Mammary epithelial cell (primary cell): ENCODE measurements around the gene MICALL2.
A peak's percentile ranks its signal among the peaks of the same experiment; 100 is the strongest.

ENCODE experiments used
- EZH2 ChIP-seq: IDR thresholded peaks from 2 replicates; pipeline ENCODE4 v1.6.1; 2012; ENCODE audit warnings: low read length, inconsistent platforms, borderline replicate concordance
- TF ChIP-seq, protein P1 (sequence below), 2 donors: IDR thresholded peaks in 1 of 2; conservative IDR thresholded peaks in 1 of 2; 2 replicates each; pipeline ENCODE4 v1.5.1; 2011 to 2012; ENCODE audit warnings: inconsistent platforms in 2 of 2, low read length in 2 of 2, mild to moderate bottlenecking in 2 of 2, control low read depth in 1 of 2, low read depth in 1 of 2; ENCODE audit not compliant: insufficient read depth in 1 of 2; ENCODE audit errors: extremely low read depth in 1 of 2

- TF ChIP-seq, protein P1, sequence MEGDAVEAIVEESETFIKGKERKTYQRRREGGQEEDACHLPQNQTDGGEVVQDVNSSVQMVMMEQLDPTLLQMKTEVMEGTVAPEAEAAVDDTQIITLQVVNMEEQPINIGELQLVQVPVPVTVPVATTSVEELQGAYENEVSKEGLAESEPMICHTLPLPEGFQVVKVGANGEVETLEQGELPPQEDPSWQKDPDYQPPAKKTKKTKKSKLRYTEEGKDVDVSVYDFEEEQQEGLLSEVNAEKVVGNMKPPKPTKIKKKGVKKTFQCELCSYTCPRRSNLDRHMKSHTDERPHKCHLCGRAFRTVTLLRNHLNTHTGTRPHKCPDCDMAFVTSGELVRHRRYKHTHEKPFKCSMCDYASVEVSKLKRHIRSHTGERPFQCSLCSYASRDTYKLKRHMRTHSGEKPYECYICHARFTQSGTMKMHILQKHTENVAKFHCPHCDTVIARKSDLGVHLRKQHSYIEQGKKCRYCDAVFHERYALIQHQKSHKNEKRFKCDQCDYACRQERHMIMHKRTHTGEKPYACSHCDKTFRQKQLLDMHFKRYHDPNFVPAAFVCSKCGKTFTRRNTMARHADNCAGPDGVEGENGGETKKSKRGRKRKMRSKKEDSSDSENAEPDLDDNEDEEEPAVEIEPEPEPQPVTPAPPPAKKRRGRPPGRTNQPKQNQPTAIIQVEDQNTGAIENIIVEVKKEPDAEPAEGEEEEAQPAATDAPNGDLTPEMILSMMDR (conservative IDR thresholded peaks at IDR 0.05 in 1 of 2, IDR thresholded peaks at IDR 0.05 in 1 of 2; ENCODE audit: extremely low read depth in 1 of 2, insufficient read depth in 1 of 2, low read depth in 1 of 2, low read length in 2 of 2), result peak; percentile 79 to 98
- TF ChIP-seq EZH2, result no peak
Observed at GRCh38 chr7:1432411-1433082, 26.7 kb downstream of the MICALL2 start.
